NCI-H460 (cell line): ENCODE measurements around the gene BEAN1. TPM values are rescaled to one million over a fixed set of nuclear protein-coding genes. Genes with fewer than 3 reads are reported as not detected.
A peak's percentile ranks its signal among the peaks of the same experiment; 100 is the strongest.

Experiments
- DNase-seq: peaks from one replicate; pipeline ENCODE4 v3.0.0-alpha.2; 2016; ENCODE audit warnings: low read depth; ENCODE audit errors: extremely low read depth
- polyA plus RNA-seq: library from polyadenylated mRNA; depleted of rRNA; stranded (reverse); fragments of >200 nt; gene quantifications from 2 replicates; pipeline ENCODE4 v1.2.3, GENCODE V29; 2014; cell fraction: nucleus; rRNA removed
- total RNA-seq: library from RNA; depleted of rRNA; stranded (reverse); fragments of >200 nt; shearing (Covaris generic); gene quantifications from 2 replicates; pipeline ENCODE4 v1.2.3, GENCODE V29; 2014; rRNA removed

Gene BEAN1, protein sequence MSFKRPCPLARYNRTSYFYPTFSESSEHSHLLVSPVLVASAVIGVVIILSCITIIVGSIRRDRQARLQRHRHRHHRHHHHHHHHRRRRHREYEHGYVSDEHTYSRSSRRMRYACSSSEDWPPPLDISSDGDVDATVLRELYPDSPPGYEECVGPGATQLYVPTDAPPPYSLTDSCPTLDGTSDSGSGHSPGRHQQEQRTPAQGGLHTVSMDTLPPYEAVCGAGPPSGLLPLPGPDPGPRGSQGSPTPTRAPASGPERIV
- total RNA-seq = 0.42 and 0.46 TPM in 2 replicates
- 0.30 TPM in 1 of 2 replicates, not detected in the other for polyA plus RNA-seq

DNA sequence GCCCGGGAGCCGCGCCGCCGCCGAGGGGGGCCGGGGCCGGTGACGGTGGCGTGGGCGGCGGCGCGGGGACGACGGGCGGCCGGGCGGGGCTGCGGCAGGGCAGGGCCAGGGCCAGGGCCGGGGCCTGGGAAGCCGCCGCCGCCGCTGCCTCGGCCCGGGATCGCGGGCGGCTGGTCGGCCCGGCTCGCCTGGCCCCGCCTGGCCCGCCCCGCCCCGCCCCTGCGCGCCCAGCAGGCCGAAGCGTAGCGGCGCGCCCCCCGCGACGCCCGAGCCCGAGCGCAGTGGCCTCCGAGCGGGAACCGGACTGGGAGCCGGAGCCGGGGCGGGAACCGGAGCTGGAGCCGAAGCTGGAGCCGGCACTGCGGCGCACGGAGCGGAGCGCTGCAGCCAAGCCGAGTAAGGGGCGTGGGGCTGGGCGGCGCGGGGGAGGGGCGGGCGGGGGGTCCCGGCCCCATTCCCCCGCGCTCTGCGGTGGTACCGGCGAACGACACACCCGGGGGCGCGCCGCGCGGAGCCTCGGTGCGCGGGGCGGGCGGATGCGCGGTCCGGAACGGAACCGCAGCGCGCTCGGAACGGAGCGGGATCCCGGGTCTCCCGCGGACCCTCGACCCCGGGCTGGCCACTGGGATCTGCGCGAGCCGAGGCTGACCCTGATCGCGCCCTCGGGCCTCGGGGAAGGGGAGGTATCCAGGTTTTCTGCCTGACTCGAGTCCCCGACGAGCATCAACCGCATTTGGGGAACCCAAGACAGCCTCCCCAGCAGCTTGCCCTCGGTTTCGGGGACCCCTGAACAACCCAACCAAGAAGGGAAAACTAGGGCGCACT is at the start of gene BEAN1:
Gene BEAN1, plus strand, starts transcription at position 260 of the 825 bp plus-strand sequence. CDS start 10,382 bp downstream, outside the sequence.
- DNase-seq = peak; percentile 32

DNA sequence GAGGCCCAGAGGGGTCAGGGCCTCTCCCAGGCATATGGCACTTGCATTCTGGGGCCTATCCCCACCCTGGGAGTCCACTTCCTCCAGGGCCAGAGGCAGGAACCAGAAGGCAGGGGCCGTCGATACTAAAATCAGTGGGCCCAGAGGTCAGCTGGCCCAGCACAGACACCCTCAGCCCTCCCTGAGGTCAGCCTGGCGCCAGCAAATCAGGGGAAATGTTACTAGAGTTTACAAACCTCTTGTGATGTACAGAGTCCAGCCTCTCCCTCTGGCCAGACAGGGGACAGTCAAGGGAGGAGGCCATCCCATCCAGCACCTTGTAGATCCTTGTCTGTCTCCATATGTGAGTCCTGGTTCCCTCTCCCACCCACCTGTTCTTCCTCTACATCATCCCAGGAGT is 49.8 kb upstream of the BEAN1 start:
- no peak for DNase-seq

DNA sequence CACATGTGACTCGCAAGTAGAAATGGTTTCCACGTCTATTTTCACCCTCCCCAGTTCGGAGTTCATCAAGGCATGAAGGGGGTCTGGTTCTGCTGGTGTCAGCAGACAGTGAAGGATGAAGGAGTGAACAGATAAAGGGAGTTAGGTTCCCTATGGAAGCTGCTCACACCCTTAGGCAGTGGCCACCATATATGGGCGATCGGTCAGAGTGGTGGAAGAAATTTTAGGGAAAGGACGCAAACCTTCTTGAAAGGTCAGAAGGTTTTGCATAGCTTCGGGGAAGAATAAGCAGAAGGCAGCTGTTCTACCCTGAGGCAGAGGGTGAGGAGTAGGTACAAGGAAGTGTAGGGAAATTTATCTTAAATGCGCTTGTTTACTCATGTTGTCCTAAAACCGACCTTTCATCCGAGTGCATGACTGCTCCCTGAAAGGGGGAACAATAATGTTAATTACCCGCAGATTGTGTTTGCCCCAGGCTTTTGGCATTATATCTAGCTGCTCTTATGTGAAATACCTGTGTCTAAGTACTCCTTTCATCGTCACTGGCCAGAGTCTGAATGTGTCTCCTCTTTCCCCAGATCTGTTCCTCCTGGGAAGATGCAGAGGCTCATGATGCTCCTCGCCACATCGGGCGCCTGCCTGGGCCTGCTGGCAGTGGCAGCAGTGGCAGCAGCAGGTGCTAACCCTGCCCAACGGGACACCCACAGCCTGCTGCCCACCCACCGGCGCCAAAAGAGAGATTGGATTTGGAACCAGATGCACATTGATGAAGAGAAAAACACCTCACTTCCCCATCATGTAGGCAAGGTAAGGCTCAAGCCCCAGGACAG is 48.1 kb upstream of the BEAN1 start:
- no peak for DNase-seq

DNA sequence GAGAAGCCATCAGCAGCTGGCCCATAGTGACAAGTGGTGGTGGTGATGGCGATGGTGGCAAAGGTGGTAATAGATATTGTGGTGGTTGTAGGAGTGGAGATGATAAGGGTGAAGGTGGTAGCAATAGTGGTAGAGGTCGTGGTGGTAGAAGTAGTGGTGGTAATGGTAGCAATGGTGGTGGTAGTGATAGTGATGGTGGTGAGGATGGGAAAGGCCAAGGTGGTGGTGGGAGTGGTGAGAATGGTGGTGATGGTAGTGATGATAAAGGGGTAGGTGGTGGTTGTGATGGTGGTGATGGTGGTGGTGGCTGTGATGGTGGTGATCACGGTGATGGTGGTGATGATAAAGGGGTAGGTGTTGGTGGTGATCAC is 47.5 kb upstream of the BEAN1 start:
- no peak for DNase-seq

DNA sequence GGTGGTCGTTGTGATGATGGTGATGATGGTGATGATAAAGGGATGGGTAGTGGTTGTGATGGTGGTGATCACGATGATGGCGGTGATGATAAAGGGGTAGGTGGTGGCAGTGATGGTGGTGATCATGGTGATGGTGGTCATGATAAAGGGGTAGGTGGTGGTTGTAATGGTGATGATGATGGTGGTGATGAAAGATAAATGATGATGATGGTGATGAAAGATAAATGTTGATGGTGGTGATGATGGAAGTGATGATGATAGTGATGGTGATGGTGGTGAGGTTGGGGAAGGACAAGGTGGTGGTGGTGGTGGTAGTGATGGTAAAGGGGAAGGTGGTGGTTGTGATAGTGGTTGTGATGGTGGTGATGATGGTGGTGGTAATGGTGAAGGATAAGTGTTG is 46.7 kb upstream of the BEAN1 start:
- no peak for DNase-seq

DNA sequence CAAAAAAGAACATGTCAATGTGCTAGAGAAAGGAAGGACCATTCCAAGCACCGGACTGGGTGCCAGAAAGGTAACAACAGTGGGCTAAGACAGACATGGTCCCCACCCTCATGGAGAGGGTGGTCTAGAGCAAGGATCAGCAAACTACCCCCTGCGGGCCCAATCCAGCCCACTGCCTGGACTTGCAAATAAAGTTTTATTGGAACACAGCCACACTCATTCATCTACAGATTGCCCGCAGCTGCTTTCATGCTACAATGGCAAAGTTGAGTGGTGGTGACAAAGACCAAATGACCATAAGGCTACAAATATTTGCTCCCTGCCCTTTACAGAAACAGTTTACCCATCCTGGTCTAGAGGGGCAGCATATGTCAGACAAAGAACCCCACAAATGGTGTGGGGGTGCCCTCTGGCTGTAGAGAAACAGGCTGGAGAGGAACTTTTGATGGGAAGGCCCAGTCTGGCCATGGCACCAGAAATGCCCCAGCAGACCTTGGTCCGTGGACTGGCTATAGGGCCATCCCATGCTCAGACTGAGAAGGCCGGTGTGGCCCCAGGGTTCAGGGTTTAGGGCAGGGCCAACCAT is 45.4 kb upstream of the BEAN1 start:
- no peak for DNase-seq

DNA sequence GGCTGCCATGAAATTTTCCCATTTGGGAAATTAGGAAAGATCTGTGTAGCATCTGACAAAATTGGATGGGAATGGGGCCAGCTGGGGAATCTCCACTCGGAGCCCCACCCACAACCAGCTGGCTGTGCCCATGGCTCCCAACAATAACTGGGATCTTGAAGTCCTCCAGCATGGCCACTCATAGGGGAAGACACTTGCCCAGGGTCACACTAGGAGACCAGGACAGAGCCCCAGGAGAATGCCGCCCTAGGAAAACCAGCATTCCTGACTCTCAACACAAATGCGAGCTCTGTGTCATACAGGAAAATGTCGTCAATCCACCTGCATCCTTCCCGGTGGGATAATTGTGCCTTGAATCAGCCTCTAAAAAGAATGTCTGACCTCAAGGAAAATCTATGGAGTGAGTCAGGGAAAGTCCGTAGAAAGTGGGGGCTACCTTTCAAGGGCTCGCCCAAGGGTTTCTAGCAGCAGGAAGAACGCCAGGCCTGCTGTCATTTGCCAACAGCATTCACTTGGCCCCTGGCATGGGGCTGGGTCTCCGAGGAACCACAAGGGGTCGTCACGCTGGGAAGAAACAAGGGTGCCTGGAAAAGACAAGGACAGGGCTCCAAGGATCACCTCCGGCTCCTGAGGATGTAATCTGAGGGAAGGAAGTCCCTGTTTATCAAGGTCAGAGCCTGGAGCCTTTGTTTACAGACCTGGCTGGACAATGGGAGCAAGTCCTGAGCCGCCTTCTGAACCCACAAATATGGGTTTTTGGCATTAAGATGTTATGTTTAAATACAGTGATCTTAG is 44.7 kb upstream of the BEAN1 start:
- DNase-seq = no peak

DNA sequence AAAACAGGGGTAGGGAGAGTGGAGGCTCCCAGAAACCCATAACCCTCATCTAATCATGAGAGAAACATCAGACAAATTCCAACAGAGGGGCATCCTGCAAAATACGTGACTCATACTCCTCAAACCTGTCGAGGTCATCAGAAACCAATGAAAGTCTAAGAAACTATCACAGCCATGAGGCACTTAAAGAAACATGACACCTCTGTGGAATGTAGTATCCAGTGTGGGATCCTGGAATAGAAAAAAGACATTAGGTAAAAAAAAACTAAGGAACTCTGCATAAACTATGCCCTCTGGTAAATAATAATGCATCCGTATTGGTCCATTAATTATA is 44.2 kb upstream of the BEAN1 start:
- DNase-seq = peak; percentile 18

DNA sequence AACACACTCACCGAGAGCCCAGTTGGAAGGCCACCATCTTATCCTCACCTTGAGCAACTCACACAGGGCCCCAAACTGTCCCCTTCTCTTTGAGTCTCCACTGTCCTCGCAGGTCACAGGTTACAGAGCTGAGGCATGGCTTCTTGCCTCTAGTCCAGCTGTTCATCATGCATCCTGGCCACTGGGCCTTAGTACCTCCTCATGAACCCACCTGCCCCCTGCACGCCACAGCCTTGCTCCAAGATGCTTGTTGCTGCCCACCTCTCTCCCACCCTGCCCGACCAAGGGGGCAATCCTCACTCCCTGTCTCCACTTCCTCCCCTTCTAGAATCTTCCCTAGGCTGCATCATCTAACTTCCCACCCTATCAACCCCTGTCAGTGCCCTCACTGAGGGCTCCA is 43.5 kb upstream of the BEAN1 start:
- no peak for DNase-seq

DNA sequence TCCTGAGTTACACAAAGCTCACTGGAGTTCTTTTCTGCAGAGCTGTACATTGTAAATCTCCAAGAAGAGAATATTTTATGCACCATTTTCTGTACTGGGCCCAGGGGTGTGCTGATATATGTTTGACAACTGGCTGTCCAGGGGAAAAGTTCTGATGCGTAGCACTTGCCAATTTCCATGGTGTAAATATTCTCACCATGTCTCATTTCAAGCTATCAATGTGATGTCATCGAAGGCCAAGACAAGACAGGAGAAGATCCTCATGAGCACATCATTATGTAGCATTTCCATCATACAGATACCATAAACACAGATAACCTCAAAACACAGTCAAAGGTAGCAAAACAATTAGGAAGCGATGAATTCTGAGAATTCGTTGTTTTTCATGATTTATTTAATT is 41.7 kb upstream of the BEAN1 start:
- DNase-seq = no peak

DNA sequence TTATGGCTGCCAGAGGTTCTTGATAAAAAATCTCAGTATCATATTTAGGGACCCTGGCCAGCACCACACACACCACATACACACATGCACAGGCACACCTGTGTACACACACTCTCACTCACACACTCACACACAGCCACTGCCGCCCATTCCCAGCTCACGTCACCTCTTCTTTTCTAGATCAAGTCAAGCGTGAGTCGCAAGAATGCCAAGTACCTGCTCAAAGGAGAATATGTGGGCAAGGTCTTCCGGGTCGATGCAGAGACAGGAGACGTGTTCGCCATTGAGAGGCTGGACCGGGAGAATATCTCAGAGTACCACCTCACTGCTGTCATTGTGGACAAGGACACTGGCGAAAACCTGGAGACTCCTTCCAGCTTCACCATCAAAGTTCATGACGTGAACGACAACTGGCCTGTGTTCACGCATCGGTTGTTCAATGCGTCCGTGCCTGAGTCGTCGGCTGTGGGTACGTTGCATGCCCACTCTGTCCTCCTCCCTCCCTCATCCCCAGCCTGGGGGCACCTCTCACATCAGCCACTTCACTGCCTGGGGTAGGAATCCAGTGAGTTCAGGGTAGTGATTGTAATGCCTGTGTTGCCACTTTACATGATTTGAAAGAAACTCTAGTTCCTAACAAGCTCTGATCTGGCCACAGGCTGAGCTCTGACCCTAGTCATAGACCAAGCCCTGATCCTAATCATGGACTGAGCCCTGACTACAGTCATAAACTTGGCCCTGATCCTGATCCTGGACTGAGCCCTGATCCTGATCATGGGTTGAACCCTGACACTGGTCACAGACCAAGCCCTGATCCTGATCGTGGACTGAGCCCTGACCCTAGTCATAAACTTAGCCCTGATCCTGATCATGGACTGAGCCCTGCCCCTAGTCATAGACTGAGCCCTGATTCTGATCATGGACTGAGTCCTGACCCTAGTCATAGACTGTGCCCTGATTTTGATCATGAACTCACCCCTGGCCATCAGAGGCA is 40.2 kb upstream of the BEAN1 start:
- DNase-seq = no peak

DNA sequence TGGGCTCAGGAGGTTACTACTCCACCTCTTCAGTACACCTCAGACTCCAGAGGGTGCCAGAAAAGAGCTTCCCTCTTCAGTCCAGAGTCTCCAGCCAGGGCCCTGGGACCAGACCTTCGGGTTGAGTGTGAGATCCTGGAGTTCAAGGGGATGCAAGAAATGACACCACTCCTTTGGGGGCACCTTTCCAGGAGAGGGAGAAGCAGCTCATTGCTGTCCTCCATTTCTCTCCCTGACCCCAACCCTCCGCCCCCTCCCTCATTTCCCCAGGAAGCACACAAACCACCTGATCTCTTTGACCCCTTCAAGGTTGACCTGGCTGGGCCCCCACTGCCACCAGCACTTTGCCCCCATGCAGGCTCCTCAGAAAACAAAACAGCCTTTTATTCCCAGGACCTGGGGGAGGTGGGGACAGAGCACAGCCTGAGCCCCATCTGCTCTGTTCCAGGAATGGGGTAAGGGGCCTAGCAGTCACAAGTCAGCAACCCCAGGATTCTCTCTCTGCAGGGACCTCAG is 39.2 kb upstream of the BEAN1 start:
- DNase-seq = no peak

DNA sequence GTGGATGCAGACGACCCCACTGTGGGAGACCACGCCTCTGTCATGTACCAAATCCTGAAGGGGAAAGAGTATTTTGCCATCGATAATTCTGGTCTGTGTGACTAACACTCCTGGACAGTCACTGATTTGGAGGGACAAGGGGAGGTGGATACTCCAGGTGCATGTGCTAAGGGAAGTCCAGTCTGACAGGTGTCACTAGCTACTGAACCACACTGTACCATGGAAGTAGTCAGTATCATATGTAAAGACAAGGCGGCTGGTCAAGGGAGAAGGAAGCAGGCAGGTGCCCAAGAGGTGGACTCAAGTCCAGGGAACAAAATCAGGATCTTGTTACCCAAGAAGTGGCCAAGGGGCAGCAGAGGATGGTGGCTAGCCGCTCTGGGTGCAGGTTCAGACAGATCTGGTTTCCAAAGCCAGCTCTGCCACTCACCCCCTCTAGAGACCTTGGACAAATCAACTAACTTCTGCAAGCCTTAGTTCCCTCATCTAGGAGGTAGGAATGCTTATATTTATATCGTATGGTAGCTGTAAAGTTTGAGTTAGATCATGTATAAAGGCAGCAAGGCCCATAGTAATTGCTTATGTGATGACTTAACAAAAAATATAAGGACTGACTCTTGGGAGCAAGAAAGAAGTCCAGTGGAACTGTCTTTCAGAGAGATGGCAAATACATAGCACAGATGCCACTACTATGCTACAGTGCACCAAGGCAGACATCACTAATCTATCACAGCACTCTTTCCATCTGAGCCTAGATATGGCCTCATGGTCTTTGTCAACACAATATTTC is 38.5 kb upstream of the BEAN1 start:
- no peak for DNase-seq

DNA sequence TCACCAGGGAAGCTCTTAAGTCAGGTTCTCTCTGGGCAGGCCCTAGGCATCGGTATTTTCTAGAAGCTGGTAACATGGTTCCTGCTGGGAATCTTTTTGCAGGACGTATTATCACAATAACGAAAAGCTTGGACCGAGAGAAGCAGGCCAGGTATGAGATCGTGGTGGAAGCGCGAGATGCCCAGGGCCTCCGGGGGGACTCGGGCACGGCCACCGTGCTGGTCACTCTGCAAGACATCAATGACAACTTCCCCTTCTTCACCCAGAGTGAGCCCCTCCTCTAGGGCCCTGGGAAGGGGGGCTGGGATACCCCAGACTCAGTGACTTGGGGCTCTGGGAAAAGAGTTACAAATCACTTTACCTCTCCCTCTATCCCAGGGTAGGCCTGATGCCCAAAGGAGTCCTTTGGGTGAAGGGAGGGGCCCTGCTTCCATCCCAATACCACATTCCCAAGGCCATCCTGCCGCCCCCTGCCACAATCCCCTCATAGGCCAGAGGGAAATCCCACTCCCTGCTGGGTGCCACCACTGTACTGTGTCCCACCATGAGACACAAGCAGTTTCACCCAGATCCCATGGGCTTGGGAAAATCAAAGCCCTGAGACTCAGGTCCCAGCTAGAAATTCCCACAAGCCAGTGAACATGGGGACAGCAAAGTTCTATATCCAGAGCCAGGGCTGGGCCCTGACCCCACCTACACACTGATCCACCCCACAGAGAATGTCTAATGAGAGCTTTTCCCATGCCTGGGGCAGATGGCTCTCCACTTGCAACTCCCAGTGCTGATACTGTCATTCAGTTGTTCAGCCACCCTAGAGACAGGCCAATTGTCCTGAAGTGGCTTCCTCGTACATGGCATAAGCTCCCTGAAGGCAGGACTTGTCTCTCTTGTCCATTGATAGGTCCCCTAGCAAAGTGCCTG is 37.6 kb upstream of the BEAN1 start:
- no peak for DNase-seq

DNA sequence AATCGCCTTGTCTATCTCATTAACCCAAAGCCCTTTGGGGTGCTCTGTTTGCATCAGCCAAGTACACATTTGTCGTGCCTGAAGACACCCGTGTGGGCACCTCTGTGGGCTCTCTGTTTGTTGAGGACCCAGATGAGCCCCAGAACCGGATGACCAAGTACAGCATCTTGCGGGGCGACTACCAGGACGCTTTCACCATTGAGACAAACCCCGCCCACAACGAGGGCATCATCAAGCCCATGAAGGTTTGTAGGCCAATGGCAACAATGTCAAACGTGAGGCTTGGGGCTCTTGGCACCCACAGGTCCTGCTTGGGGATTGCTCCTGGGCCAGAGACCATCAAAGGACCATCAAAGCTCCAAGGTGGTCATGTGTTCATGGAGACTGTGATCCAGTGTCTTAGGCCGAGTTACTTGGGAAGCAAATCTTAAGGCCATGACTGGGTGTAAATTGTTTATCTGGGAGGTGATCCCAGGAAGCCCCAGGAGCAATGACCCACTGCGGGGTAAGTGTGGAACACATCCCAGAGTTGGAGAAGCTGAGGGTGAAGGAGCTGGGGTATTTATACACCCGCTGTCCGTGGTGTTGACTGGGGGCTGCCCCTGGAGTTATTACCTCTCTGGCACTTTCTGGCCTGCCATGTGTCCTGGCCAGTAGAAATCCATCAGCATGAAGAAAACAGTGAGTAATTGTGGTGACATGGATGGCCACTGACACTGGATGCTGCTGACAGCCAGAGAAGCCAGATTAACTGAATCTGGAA is 36.6 kb upstream of the BEAN1 start:
- DNase-seq = no peak
